T-helper 1 cell treated with Interleukin-12 subunit alpha and Interleukin-12 subunit beta and Interleukin-4 antibody, amounts not matched to agents 30 ng/mL and 1 ng/mL, for 36 hours (primary cell): Measurements from ENCODE around the gene TMLHE. TPM values are rescaled to one million over a fixed set of nuclear protein-coding genes. Genes with fewer than 3 reads are reported as not detected.
"Not testable (repeated sequence)": the region's sequence is repeated elsewhere in the genome, so short reads cannot be mapped to it uniquely, and the experiment has no call there.

Experiments used
- intact Hi-C: fragments of 100-400 bp; cut with micrococcal nuclease; formaldehyde crosslinking; loops from one replicate; pipeline ENCODE4 v1.15.1; 2024
- total RNA-seq: library from RNA; stranded (reverse); gene quantifications from 2 replicates; pipeline ENCODE4 v1.2.3, GENCODE V29; 2022

The TMLHE gene
- total RNA-seq, 1 donor from 2014 or later, result 11.4 TPM

DNA sequence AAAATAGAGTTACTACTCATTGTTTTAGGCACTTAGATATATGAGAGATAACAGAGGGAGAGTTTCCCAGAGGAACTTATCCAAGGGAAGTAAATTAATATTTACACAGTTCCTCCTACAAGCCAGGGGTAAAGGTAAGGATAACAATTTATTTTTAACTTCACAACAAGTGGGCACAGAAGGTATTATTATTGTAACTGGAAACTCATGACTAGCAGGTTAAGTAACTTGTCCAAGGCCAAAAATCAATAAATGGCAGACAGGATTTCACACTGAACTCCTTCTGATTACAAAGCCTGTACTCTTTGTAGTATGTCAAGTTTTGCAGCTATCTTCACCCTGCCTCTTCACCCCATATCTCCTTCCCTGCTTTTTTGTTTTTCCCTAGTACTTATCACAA lies 107.5 kb downstream of the TMLHE start:
- intact Hi-C loops, result no loop called here

DNA sequence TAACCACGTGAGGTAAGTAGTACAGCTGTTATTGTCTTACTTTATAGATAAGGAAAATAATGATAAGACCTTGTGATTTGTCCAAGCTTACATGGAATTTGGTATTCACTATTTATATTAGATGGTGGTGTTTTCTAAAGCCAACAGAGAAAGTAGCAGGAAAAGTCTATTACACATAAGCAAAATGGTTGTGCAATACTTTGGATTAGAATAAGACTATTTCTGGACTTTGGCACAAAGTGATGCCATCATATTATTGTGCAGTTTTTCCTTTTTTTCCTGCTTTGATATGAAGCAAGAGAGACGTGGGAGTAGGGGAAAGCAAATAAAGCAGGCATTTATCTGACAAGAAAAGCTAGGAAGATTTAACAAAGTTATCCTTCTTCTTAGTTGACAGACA lies 117.6 kb downstream of the TMLHE start:
- intact Hi-C loops, result not testable (repeated sequence)

DNA sequence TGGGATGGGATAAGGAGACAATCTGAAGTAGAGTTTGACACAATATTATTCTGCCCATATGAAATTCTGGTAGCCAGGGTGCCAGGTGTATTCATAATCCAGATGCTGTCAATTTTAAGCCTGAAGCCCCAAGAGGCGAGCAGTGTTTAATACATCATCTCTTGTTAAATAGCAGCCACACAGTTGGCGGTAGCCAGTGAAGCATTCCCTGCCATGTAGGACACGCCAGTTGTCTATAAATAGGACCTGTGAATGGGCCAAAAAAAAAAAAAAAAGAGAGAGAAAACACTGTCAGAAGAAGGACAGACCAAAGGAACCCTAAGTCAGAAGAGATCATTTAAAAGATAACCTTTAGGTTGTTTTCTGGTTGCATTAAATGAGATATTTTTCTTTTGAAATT lies 121.3 kb downstream of the TMLHE start:
- intact Hi-C loops, result not testable (repeated sequence)

DNA sequence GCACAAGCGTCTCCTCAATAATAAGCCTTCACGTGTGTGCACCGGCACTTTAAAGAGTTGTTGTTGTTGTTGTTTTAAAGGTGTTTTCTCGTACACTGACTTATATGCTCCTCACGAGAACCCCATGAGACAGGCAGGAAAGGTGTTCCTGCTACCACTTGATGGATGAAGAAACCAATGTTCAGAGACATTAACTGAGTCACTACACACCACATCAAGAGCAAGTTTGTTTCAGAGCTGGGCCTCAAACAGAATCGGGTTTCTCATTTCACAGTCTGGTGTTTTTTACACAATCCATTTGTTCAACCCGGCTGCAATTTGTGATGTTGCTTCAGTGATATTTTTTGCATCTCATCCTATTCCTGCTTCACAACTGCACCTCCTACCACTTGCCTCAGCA lies 135.6 kb downstream of the TMLHE start:
- intact Hi-C loops, result not testable (repeated sequence)

DNA sequence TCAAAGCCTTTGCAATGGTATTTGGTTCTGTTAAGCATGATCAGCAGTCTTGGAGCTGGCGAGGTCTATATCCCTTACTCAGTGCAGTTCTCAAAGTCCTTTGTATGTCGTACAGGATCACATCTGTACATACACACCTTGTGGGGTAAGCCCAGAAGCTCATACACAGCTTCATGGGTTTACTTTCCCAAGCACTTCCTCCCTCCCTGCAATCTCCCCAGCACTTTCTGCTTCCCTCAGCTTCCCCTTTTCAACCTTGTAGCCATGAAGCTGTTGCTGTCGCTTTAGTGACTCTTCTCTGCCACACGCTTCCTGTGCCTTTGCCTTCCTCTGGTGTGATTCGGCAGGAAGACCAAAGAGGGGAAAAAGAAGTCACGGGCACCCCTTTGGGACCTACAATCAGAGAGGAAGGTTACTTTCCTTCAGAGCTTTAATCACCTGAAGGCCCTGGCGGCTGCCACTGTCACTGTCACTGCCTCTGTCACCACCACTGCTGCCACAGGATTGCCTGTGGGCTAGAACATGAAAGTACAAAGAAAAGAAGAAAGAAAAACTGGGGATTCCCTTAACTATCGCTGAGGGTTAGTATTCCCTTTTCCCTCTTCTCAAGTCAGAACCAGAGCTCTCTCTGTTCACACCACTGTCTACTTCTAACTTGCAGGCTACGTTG lies 146.3 kb downstream of the TMLHE start:
- intact Hi-C loops, result not testable (repeated sequence)

DNA sequence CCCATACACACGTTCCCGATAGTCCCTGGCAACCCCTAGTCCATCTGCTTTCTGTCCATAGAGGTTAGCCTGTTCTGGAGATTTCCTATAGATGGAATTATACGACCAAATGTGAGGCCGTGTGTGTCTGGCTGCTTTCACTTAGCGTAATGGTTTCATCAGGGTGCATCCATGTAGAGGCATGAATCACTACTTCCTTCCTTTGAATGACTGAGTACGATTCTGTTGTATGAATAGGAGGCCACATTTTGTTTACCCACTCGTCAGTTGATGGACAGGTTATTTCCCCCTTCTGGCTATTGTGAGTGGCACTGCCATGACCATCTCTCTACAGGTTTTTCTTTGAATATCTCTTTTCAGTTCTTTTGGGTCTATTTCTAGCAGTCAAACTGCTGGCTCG lies 152.3 kb downstream of the TMLHE start:
- intact Hi-C loops, result not testable (repeated sequence)

DNA sequence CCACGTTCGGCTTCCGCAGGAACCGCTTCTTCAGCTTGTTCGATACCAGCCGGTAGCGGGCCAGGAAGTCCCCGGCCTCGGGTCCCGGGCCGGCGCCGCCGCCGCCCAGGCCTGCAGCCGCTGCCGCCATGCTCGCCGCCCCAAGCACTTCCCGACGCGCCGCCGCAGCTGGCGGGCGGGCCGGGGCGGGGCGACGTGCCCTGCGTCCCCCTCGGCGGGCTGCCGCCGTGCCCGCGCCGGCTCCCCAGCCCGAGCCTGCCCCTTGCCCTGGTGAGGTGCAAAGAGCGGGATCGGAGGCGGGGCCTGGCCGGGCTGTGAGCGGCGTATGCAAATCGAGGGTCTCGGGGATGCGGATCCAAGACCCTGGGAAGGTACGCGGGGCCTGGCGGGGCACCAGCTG lies 154.3 kb downstream of the TMLHE start, which contains the start of gene F8A3:
Gene F8A3 (minus strand): TSS at position 150 of the 400 bp plus-strand sequence. CDS start 20 bp downstream, at position 130.
- intact Hi-C loops, result not testable (repeated sequence)

DNA sequence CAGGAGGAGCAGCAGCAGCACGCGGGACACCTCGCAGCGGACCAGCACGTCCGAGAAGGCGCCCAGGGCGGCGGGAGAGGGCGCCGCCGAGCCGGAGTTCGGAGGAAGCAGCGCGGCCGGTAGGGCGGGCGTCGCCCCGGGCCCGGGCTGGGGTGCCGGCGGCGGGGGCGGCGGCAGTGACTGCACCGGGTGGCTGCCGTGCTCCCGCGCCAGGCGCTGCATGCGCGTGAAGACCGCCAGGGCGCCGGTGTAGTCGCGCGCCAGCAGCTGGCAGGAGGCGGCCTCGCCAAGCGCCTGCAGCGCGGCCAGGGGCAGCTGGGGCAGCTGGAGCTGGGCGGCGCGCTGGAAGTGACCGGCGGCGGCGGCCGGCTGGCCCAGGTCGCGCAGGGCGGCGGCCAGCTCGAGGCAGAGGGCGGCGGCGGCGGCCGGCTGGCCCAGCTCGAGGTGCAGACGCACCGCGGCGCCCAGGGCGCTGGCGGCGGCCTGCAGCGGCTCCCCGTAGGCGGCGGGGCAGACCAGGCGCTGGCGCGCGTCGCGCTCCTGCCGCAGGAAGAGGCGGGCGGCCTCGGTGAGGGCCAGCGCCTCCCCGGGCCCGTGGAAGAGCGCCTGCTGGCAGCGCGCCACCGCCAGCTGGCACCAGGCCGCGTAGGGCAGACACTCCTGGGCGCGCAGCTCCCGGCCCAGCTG lies 154.8 kb downstream of the TMLHE start:
- intact Hi-C loops, result not testable (repeated sequence)

DNA sequence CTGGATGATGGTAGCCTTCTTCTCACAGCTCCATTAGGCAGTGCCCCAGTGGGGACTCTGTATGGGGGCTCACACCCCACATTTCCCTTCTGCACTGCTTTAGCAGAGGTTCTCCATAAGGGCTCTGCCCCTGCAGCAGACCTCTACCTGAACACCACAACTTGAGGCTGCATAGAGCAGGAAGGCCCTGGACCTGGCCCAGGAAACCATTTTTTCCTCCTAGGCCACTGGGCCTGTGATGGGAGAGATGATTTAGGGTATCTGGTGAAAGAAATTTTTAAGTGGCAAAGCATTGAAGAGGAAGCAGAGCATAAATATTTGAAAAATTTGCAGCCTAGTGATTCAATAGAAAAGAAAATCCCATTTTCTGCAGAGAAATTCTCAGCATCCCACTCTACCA lies 171.7 kb downstream of the TMLHE start:
- intact Hi-C loops, result no loop called here

Other genes with a start within 250 kb of the TMLHE start
- not detected in 2 replicates for gene F8A2, start 230.9 kb downstream of the TMLHE start, total RNA-seq
- gene F8A3, start 154.3 kb downstream of the TMLHE start, total RNA-seq, result 25.8 and 28.8 TPM in 2 replicates
- 0.54 and 0.63 TPM in 2 replicates for gene SPRY3, start 366 bp downstream of the TMLHE start, total RNA-seq